Left ventricle myocardium inferior (tissue), 1 donor: ENCODE results near the gene TCEANC2. TPM values are rescaled to one million over a fixed set of nuclear protein-coding genes. Genes with fewer than 3 reads are reported as not detected.
"Not testable (repeated sequence)": the region's sequence is repeated elsewhere in the genome, so short reads cannot be mapped to it uniquely, and the experiment has no call there.

ENCODE experiments used
- DNase-seq: peaks from one replicate; pipeline ENCODE4 v3.0.0-alpha.2; 2020
- H3K27ac ChIP-seq: fragments of 200-600 bp; replicated peaks from 2 replicates; pipeline ENCODE4 v1.8.0; 2021
- H3K27me3 ChIP-seq: fragments of 200-600 bp; 2 replicates; pipeline ENCODE4 v1.8.0; 2021; ENCODE audit warnings: low read depth
- H3K36me3 ChIP-seq: fragments of 200-600 bp; 2 replicates; pipeline ENCODE4 v1.8.0; 2021
- H3K4me1 ChIP-seq: fragments of 200-600 bp; 2 replicates; pipeline ENCODE4 v1.8.0; 2021
- H3K4me3 ChIP-seq: fragments of 200-600 bp; 2 replicates; pipeline ENCODE4 v1.8.0; 2021; ENCODE audit warnings: mild to moderate bottlenecking, moderate library complexity
- H3K9me3 ChIP-seq: fragments of 200-600 bp; replicated peaks from 2 replicates; pipeline ENCODE4 v1.8.0; 2021
- CTCF ChIP-seq: fragments of 200-600 bp; IDR thresholded peaks from 2 replicates; pipeline ENCODE4 v1.8.0; 2021; ENCODE audit warnings: antibody characterized with exemption, mild to moderate bottlenecking, borderline replicate concordance
- intact Hi-C: fragments of 100-400 bp; cut with micrococcal nuclease; formaldehyde crosslinking; loops from one replicate; pipeline ENCODE4 v1.11.0; 2022
- total RNA-seq: library from RNA; stranded (reverse); fragmentation: NEBNext Ultra II Directional; extraction: Animal tissue kit (Norgen Biotek cat#: 25700); gene quantifications from one replicate; pipeline ENCODE4 v1.2.1, GENCODE V29; 2021
- donor health status: DM: no; HTN: yes; CAD: no; lungs with severe emphysema.

The TCEANC2 gene
- total RNA-seq, 1 donor from 2014 or later = 5.7 TPM

DNA sequence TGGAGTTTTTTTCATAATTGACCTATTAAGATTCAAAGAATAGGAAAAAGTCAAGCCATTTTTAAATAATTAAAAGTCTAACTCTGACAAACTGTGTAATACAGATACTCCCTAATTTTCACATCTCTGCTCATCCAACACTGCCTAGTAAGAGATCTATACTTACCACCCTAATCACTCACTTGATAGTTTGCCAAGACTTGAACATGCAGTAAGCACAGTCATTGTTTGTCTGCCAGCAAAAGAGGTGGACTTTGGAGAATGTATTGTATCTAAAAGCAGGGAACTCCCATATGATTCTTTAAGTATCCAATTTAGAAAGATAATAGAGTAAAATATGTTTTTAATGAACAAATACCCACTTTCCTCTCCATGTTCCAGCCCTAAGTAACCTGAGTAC, 15.9 kb upstream of the TCEANC2 start:
- intact Hi-C loops = no loop called here
- no peaks in the 10 kb centered on the region for H3K9me3 ChIP-seq
- H3K4me1 ChIP-seq = peaks cover 10% of the 10 kb centered on the region
- H3K27ac ChIP-seq = no peak overlapping the region
- no peak overlapping the region for H3K4me3 ChIP-seq
- peaks cover 98% of the 10 kb centered on the region for H3K36me3 ChIP-seq
- DNase-seq = no peak
- TF ChIP-seq CTCF = no peak
- no peaks in the 10 kb centered on the region for H3K27me3 ChIP-seq

DNA sequence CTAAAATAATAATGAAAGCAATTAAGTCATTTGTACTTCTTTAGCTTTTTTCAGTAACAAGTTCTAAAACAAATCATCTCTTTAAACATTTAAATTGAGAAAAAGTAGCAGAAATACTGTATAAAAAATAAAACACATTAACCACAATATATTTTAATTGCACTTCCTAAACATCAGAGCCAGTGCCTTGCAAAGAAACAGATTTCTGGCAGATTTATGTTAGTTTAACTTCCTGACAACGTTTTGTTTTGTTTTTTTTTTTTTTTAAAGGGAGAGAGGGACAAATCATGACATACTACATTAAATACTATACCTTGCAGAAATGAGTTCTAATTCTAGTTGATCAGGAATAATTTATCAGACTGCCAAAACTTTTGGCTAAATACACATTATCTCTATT, 11.6 kb upstream of the TCEANC2 start:
- Histone ChIP-seq H3K27me3 (no peaks in the 10 kb centered on the region), H3K4me1 (peaks cover 33% of the 10 kb centered on the region), H3K27ac (no peak overlapping the region), H3K9me3 (no peaks in the 10 kb centered on the region), H3K4me3 (no peak overlapping the region), H3K36me3 (peaks cover 71% of the 10 kb centered on the region)
- DNase-seq = no peak
- intact Hi-C loops = no loop called here
- no peak for TF ChIP-seq CTCF

- intact Hi-C loops = no loop called here
- no peak overlapping the region for H3K4me3 ChIP-seq
- no peaks in the 10 kb centered on the region for H3K9me3 ChIP-seq
- no peak overlapping the region for H3K27ac ChIP-seq
- no peak for TF ChIP-seq CTCF
- no peak for DNase-seq
- H3K4me1 ChIP-seq = peaks cover 59% of the 10 kb centered on the region
- H3K36me3 ChIP-seq = peaks cover 38% of the 10 kb centered on the region
- no peaks in the 10 kb centered on the region for H3K27me3 ChIP-seq
These were observed 7.9 kb upstream of the TCEANC2 start for GRCh38 chr1:54045496-54045895.

- Histone ChIP-seq H3K36me3 (peaks cover 25% of the 10 kb centered on the region), H3K27ac (no peak overlapping the region), H3K9me3 (no peaks in the 10 kb centered on the region), H3K4me3 (no peak overlapping the region), H3K4me1 (peaks cover 73% of the 10 kb centered on the region), H3K27me3 (no peaks in the 10 kb centered on the region)
- intact Hi-C loops = no loop called here
- TF ChIP-seq CTCF = no peak
- no peak for DNase-seq
These were observed 6.6 kb upstream of the TCEANC2 start for GRCh38 chr1:54046671-54047383.

DNA sequence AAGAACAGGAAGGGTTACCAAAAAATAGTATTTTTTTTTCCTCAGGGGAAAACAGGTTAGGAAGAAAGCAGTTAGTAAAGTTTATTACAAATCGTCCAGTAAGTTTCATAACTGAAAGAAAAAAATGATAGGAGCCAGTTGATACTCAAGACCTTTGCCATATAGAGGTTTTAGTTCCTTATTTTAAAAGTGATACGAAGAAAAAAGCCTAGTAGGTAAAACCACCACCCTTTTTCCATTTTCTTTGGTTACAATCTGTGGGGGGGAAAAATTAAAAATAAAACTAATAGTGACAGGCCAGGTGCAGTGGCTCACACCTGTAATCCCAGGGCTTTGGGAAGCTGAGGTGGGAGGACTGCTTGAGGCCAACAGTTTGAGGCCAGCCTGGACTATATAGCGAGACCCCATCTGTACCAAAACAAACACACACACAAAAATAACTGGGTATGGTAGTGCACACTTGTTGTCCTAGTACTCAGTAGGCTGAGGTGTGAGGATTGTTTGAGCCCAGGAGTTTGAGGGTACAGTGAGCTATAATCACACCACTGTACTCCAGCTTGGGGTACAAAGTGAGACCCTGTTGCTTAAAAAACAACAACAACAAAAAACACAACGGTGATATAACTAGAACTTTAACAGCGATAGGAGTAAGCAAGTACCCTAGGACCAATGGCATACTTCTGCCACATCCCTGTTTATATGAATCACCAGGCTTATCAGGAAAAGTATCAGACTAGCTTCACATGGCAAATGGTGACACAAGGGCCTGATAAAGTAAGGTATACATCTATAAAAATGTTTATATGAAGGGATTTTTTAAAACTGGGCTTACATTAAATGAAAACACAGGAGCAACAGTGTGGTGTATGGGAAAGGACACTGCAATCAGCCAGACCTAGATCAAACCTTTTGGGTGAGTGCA, 5.8 kb upstream of the TCEANC2 start:
- H3K4me3 ChIP-seq = no peak overlapping the region
- intact Hi-C loops = no loop called here
- H3K27ac ChIP-seq = no peak overlapping the region
- peaks cover 17% of the 10 kb centered on the region for H3K36me3 ChIP-seq
- peaks cover 81% of the 10 kb centered on the region for H3K4me1 ChIP-seq
- no peaks in the 10 kb centered on the region for H3K9me3 ChIP-seq
- DNase-seq = no peak
- no peak for TF ChIP-seq CTCF
- H3K27me3 ChIP-seq = no peaks in the 10 kb centered on the region

- intact Hi-C loops, H3K27me3 ChIP-seq, DNase-seq, H3K27ac ChIP-seq, H3K36me3 ChIP-seq, H3K4me3 ChIP-seq, H3K9me3 ChIP-seq: not testable (repeated sequence)
- peaks cover 90% of the 10 kb centered on the region for H3K4me1 ChIP-seq
These were observed 3.0 kb upstream of the TCEANC2 start for GRCh38 chr1:54050435-54050834.
